Transverse colon (tissue), 4 donors: Measurements from ENCODE around the gene DLG2. TPM values are rescaled to one million over a fixed set of nuclear protein-coding genes. Genes with fewer than 3 reads are reported as not detected.

Experiments
- DNase-seq: peaks from one replicate; pipeline ENCODE4 v3.0.0-alpha.2; 2019
- H3K27ac ChIP-seq, 4 donors: fragments of 200-600 bp; sonication (generic); 2 replicates each; pipeline ENCODE4 v1.5.1; 2016 to 2018; ENCODE audit warnings: inconsistent platforms in 4 of 4
- H3K27me3 ChIP-seq: fragments of 200-600 bp; sonication (generic); 2 replicates; pipeline ENCODE4 v1.5.1; 2017; ENCODE audit warnings: inconsistent platforms
- H3K36me3 ChIP-seq, 4 donors: fragments of 200-600 bp; sonication (generic); 2 replicates each; pipeline ENCODE4 v1.5.1; 2017 to 2019; ENCODE audit warnings: inconsistent platforms in 4 of 4
- H3K4me1 ChIP-seq, 4 donors: fragments of 200-600 bp; sonication (generic); 2 replicates each; pipeline ENCODE4 v1.5.1; 2017 to 2020; ENCODE audit warnings: inconsistent platforms in 4 of 4
- H3K4me3 ChIP-seq, 4 donors: fragments of 200-600 bp; sonication (generic); 1 replicate in 1 of 4; 2 replicates in 3 of 4; pipeline versions ENCODE4 v1.5.1 to v1.6.1; 2017 to 2019; ENCODE audit warnings: inconsistent platforms in 4 of 4
- H3K9me3 ChIP-seq, 2 donors: fragments of 200-600 bp; sonication (generic); 2 replicates each; pipeline ENCODE4 v1.5.1; 2017 to 2019; ENCODE audit warnings: inconsistent platforms in 2 of 2
- EP300 ChIP-seq: sonication (generic); formaldehyde crosslinking; IDR thresholded peaks from one replicate; pipeline ENCODE4 v1.6.1; 2017; ENCODE audit warnings: antibody characterized with exemption, low read depth
- POLR2A ChIP-seq: fragments of 450-650 bp; IDR thresholded peaks from one replicate; pipeline ENCODE4 v1.6.1; 2016; ENCODE audit warnings: antibody characterized with exemption, mild to moderate bottlenecking, moderate library complexity
- POLR2AphosphoS5 ChIP-seq, 3 donors: sonication (generic); formaldehyde crosslinking; IDR thresholded peaks; one replicate each; pipeline ENCODE4 v1.6.1; 2016; ENCODE audit warnings: antibody characterized with exemption in 3 of 3
- WGBS, 2 donors: methylation state at CpG; one replicate each; pipeline ENCODE4 v1.1.5; 2018; ENCODE audit warnings: low coverage in 1 of 2; 5-methylcytosine and 5-hydroxymethylcytosine counted together
- in situ Hi-C, 4 donors: fragments of 200-750 bp; cut with MboI; loops; one replicate each; pipeline versions ENCODE4 v1.15.0 to v1.15.1; 2017; ENCODE audit warnings: low sequenced_read_pairs in 3 of 4, low pct_ligation_motif_present in 1 of 4, low pct_unique_long_range_greater_than_20kb in 1 of 4
- intact Hi-C: fragments of 100-400 bp; cut with DNase I; formaldehyde crosslinking; loops from one replicate; pipeline ENCODE4 v1.15.1; 2023; ENCODE audit warnings: low total_unique reads
- total RNA-seq, 4 donors: library from RNA; depleted of rRNA; stranded (reverse); fragments of >200 nt; gene quantifications; one replicate each; pipeline ENCODE4 v1.1.0, GENCODE V29; 2016
- TF ChIP-seq, protein P1 (sequence below), 5 experiments: fragments of 200-600 bp in 3 of 5; fragments of 450-650 bp in 2 of 5; sonication (generic) in 3 of 5; IDR thresholded peaks; 1 replicate in 2 of 5; 2 replicates in 3 of 5; pipeline ENCODE4 v1.5.1; 2016 to 2017; ENCODE audit warnings: antibody characterized with exemption in 5 of 5, inconsistent platforms in 3 of 5, mild to moderate bottlenecking in 2 of 5, moderate library complexity in 1 of 5

Gene DLG2
- total RNA-seq, 4 donors from 2014 or later: 1.9 to 28.3 (median 3.7) TPM

DNA sequence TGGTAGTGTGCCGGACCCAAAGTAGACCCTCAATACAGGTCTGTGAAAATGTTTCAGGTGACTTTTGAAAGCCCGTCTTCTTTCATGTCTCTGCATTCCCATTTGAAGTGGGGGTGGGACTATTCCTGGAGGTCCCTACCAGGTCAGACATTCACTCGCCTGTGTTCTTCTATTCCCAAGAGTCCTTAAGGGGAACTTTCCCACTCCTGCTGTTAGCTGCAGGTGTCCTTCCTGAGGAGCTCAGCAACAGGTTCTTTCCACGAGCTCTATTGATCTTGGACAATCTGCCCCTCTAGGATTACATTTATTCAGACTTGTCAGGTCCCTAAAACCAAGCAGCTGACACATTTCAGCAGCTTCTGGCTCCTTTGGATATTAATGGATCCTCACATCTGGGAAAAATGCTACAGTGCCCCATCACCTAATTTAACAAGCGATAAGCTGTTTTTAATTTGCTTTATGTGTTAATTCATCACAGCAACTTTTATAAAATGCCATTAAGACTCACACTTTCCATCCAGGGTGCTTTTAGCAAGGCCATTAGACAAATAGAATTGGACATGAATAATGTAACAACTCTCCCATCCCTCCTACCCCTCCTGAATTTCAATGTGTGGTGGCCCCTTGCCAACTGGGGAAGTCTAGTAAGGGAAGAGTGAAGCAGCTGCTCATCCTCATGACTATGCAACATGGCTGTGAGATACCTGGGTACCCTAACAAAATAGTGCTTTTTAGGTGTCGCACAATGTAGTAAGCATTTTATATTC lies 2081.5 kb downstream of the DLG2 start:
- no peak overlapping the region for H3K27ac ChIP-seq
- in situ Hi-C loops (no loop called here), intact Hi-C loops (no loop called here)
- TF ChIP-seq POLR2AphosphoS5 (IDR thresholded peaks at IDR 0.05) (no peak), EP300 (no peak), POLR2A (no peak)
- TF ChIP-seq, protein P1, sequence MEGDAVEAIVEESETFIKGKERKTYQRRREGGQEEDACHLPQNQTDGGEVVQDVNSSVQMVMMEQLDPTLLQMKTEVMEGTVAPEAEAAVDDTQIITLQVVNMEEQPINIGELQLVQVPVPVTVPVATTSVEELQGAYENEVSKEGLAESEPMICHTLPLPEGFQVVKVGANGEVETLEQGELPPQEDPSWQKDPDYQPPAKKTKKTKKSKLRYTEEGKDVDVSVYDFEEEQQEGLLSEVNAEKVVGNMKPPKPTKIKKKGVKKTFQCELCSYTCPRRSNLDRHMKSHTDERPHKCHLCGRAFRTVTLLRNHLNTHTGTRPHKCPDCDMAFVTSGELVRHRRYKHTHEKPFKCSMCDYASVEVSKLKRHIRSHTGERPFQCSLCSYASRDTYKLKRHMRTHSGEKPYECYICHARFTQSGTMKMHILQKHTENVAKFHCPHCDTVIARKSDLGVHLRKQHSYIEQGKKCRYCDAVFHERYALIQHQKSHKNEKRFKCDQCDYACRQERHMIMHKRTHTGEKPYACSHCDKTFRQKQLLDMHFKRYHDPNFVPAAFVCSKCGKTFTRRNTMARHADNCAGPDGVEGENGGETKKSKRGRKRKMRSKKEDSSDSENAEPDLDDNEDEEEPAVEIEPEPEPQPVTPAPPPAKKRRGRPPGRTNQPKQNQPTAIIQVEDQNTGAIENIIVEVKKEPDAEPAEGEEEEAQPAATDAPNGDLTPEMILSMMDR (IDR thresholded peaks at IDR 0.05): no peak
- H3K4me1 ChIP-seq: no peaks in the 10 kb centered on the region
- 76 to 78% methylated on average over 3 to 6 of the region's 6 CpGs for WGBS, 2 donors
- H3K36me3 ChIP-seq: no peaks in the 10 kb centered on the region
- no peaks in the 10 kb centered on the region for H3K27me3 ChIP-seq
- no peak overlapping the region for H3K4me3 ChIP-seq
- no peak for DNase-seq
- no peaks in the 10 kb centered on the region for H3K9me3 ChIP-seq

DNA sequence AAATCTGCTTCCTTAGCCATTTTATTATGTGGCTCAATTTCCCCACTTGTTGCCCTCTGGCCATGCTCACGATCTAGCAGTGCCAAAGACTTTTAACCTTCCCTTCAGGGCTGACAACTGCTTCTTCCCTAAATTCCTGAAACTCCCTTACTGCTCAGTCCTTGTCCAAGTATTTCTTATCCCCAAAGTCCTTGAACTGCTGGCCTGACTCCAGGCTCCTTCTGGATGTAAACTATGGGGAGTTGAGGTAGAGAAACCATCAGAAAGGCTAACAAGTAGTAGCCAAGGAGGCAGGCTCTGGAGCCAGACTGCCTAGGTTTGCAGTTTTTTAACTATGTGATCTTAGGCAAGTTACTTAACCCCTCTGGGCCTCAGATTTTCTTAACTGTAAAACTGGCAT lies 2082.3 kb downstream of the DLG2 start:
- 67% methylated on average over 1 of the region's 1 CpG; no CpG with 5 or more reads in 1 of the 2 donors for WGBS, 2 donors
- Histone ChIP-seq H3K27me3 (no peaks in the 10 kb centered on the region), H3K27ac (no peak overlapping the region), H3K4me3 (no peak overlapping the region), H3K36me3 (no peaks in the 10 kb centered on the region), H3K9me3 (no peaks in the 10 kb centered on the region), H3K4me1 (no peaks in the 10 kb centered on the region)
- TF ChIP-seq EP300: no peak
- no peak for TF ChIP-seq POLR2A
- no peak for TF ChIP-seq POLR2AphosphoS5 (IDR thresholded peaks at IDR 0.05)
- TF ChIP-seq, protein P1 (IDR thresholded peaks at IDR 0.05): no peak
- in situ Hi-C loops (no loop called here), intact Hi-C loops (no loop called here)
- DNase-seq: no peak

DNA sequence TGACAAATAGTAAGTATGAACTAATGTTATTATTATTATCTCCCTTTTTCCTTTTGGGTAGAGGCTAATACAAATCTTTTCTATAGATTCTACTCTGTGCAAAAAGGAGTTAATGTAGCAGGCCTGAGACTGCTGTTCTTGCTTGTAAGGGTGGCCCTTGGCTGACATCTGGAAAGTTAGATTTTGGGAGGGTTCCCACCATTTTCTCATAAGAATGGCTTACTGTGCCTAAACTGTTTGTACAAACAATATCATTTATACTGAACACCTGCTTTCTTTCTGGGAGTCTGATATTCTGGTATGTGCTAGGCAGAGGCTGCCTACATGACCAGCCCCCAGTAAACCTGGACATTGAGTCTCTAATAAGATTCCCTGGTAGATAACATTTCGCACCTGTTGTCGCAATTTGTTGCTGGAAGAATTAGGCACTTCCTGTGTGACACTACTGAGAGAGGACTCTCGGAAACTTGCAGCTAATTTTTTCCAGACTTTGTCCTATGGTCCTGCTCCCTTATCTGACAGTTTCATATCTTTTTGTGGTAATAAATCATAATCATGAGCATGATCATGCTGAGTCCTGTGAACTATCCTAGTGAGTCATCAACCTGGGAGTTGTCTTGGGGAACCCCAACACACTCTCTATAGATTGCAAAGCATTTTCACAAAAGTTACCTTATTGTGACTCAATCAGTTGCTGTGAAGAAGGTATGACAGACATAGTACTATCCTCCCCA lies 2083.3 kb downstream of the DLG2 start:
- in situ Hi-C loops: no loop called here
- WGBS, 2 donors: 61% methylated on average over 3 of the region's 3 CpGs; no CpG with 5 or more reads in 1 of the 2 donors
- H3K4me1 ChIP-seq: no peaks in the 10 kb centered on the region
- no peak overlapping the region for H3K27ac ChIP-seq
- H3K27me3 ChIP-seq: no peaks in the 10 kb centered on the region
- no peaks in the 10 kb centered on the region for H3K36me3 ChIP-seq
- intact Hi-C loops: no loop called here
- H3K9me3 ChIP-seq: no peaks in the 10 kb centered on the region
- no peak overlapping the region for H3K4me3 ChIP-seq
- no peak for TF ChIP-seq EP300
- TF ChIP-seq, protein P1 (IDR thresholded peaks at IDR 0.05): no peak
- no peak for TF ChIP-seq POLR2AphosphoS5 (IDR thresholded peaks at IDR 0.05)
- TF ChIP-seq POLR2A: no peak
- DNase-seq: no peak

DNA sequence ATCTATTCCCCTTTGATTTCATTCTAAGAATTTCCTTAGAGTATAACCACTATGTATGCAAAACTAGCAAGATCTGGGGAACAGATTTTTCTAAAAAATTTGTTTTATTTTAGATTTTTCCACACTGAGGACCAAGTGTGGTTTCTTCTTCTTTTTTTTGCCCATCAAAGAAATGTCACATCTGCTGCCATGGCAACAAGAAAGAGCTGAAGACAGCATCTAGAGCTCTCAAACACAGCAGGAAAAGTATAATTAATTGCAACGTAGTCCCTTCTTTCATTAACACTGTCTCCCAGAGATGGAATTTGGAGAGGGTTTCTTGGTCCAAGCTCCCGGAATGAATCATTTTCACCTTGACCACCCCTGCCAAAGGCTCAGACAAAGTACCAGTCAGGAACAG lies 2084.3 kb downstream of the DLG2 start:
- Histone ChIP-seq H3K4me3 (no peak overlapping the region), H3K36me3 (no peaks in the 10 kb centered on the region), H3K9me3 (no peaks in the 10 kb centered on the region), H3K4me1 (no peaks in the 10 kb centered on the region), H3K27ac (no peak overlapping the region), H3K27me3 (no peaks in the 10 kb centered on the region)
- 82 to 90% methylated on average over 2 of the region's 2 CpGs for WGBS, 2 donors
- no peak for DNase-seq
- TF ChIP-seq POLR2AphosphoS5 (IDR thresholded peaks at IDR 0.05) (no peak), POLR2A (no peak), EP300 (no peak)
- TF ChIP-seq, protein P1 (IDR thresholded peaks at IDR 0.05): no peak
- in situ Hi-C loops: no loop called here
- intact Hi-C loops: no loop called here
